BJ (cell line): ENCODE results near the gene AGBL2. TPM values are rescaled to one million over a fixed set of nuclear protein-coding genes. Genes with fewer than 3 reads are reported as not detected.

Experiments used
- CTCF ChIA-PET: fragments of 350-600 bp; formaldehyde crosslinking; extraction: SDS; loops from one replicate; lab custom pipeline; 2021; ENCODE audit warnings: antibody characterized with exemption, inconsistent platforms; lab: Yijun Ruan, JAX
- POLR2A ChIA-PET: fragments of 300-600 bp; sonication (Branson Sonifier 250); formaldehyde crosslinking; extraction: SDS; loops from one replicate; lab custom pipeline; 2021; ENCODE audit warnings: antibody characterized with exemption; lab: Charles Lee
- DNase-seq: peaks from one replicate; pipeline ENCODE4 v3.0.0-alpha.2; 2011; ENCODE audit warnings: low read depth
- H3K27me3 ChIP-seq: 2 replicates; pipeline ENCODE4 v1.6.0; 2011; ENCODE audit warnings: low read length; ENCODE audit not compliant: control insufficient read depth, insufficient read depth
- H3K36me3 ChIP-seq: 2 replicates; pipeline ENCODE4 v1.5.1; 2011; ENCODE audit warnings: low read length; ENCODE audit not compliant: control insufficient read depth, insufficient read depth
- H3K4me3 ChIP-seq: 2 replicates; pipeline ENCODE4 v1.5.1; 2011; ENCODE audit warnings: low read depth, mild to moderate bottlenecking, control low read depth, low read length
- polyA plus RNA-seq: library from polyadenylated mRNA; depleted of rRNA; stranded (reverse); fragments of >200 nt; gene quantifications from 2 replicates; pipeline ENCODE4 v1.2.3, GENCODE V29; 2011; rRNA removed
- small RNA-seq: library from RNA; depleted of rRNA; stranded (forward); fragments of <200 nt; gene quantifications from one replicate; pipeline ENCODE3, GENCODE V24; 2012; ENCODE audit warnings: low replicate concordance, low read depth; ENCODE audit not compliant: insufficient read length
- TF ChIP-seq, protein P1 (sequence below): IDR thresholded peaks from 2 replicates; pipeline ENCODE4 v1.5.1; 2011; ENCODE audit warnings: low read depth, mild to moderate bottlenecking, control low read depth, inconsistent platforms, low read length, moderate library complexity; ENCODE audit not compliant: insufficient read depth

The AGBL2 gene
- polyA plus RNA-seq, 1 experiment: 1.5 TPM

DNA sequence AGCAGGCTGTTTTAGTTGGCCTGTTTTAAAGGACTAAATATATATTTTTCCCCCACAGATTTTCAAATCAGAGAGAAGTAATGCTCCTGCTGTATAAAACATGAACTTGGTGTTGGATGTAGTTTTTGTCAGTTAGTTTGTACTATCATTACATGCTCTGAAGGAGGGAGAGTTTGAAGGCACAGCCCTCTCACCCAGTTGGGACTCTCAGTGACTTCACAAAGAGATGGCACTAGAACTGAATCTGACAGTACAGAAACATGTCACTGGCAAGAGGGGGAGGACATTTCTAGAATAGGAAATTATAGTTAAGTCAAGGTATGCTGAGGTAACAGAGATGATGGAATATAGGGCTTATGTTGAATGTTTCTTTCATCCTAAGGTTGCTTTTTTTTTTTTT lies 99.9 kb downstream of the AGBL2 start:
- POLR2A ChIA-PET: no interaction called here
- Histone ChIP-seq H3K36me3 (peaks cover 2% of the 10 kb centered on the region), H3K27me3 (no peaks in the 10 kb centered on the region), H3K4me3 (no peak overlapping the region)
- no peak for DNase-seq
- CTCF ChIA-PET: interaction anchor here (0.8 to 3.1 kb wide), 2 partner anchors 150 to 241 kb away, joined by 3 to 13 read pairs; no protein-coding TSS in a partner anchor
- TF ChIP-seq, protein P1, sequence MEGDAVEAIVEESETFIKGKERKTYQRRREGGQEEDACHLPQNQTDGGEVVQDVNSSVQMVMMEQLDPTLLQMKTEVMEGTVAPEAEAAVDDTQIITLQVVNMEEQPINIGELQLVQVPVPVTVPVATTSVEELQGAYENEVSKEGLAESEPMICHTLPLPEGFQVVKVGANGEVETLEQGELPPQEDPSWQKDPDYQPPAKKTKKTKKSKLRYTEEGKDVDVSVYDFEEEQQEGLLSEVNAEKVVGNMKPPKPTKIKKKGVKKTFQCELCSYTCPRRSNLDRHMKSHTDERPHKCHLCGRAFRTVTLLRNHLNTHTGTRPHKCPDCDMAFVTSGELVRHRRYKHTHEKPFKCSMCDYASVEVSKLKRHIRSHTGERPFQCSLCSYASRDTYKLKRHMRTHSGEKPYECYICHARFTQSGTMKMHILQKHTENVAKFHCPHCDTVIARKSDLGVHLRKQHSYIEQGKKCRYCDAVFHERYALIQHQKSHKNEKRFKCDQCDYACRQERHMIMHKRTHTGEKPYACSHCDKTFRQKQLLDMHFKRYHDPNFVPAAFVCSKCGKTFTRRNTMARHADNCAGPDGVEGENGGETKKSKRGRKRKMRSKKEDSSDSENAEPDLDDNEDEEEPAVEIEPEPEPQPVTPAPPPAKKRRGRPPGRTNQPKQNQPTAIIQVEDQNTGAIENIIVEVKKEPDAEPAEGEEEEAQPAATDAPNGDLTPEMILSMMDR: no peak

- no peak for DNase-seq
- Histone ChIP-seq H3K27me3 (no peaks in the 10 kb centered on the region), H3K4me3 (no peak overlapping the region), H3K36me3 (no peaks in the 10 kb centered on the region)
- ChIA-PET CTCF (no interaction called here), POLR2A (no interaction called here)
- TF ChIP-seq, protein P1: no peak
These were observed 103.8 kb downstream of the AGBL2 start for GRCh38 chr11:47611348-47611794.

- CTCF ChIA-PET: no interaction called here
- Histone ChIP-seq H3K4me3 (no peak overlapping the region), H3K27me3 (no peaks in the 10 kb centered on the region), H3K36me3 (no peaks in the 10 kb centered on the region)
- TF ChIP-seq, protein P1: no peak
- POLR2A ChIA-PET: interaction anchor here (0.5 kb wide), 1 partner anchor 43 kb away, joined by 10 read pairs; no protein-coding TSS in a partner anchor
- DNase-seq: no peak
These were observed 105.5 kb downstream of the AGBL2 start for GRCh38 chr11:47609675-47610074.

Small RNA genes lying within 50 kb of the gene (small RNA-seq; reads per million reads assigned to genes)
- not detected for gene RF00019

Other genes starting within 250 kb of the AGBL2 start
- gene CELF1, start 162.2 kb downstream of the AGBL2 start, polyA plus RNA-seq: 73.5 and 85.4 TPM in 2 replicates
- gene PTPMT1, start 149.8 kb downstream of the AGBL2 start, polyA plus RNA-seq: 61.9 and 69.4 TPM in 2 replicates
- 21.9 and 25.5 TPM in 2 replicates for gene KBTBD4, start 136.4 kb downstream of the AGBL2 start, polyA plus RNA-seq
- 85.5 and 98.0 TPM in 2 replicates for gene NDUFS3, start 136.3 kb downstream of the AGBL2 start, polyA plus RNA-seq
- gene FAM180B, start 128.7 kb downstream of the AGBL2 start, polyA plus RNA-seq: not detected in 2 replicates
- gene C1QTNF4, start 121.0 kb downstream of the AGBL2 start, polyA plus RNA-seq: 0.04 and 0.05 TPM in 2 replicates
- 104 and 157 TPM in 2 replicates for gene MTCH2, start 72.8 kb downstream of the AGBL2 start, polyA plus RNA-seq
- gene FNBP4, start 52.0 kb upstream of the AGBL2 start, polyA plus RNA-seq: 60.8 and 62.6 TPM in 2 replicates
- gene NUP160, start 133.0 kb upstream of the AGBL2 start, polyA plus RNA-seq: 13.4 and 22.2 TPM in 2 replicates